Smooth muscle cell of the brain vasculature (primary cell): ENCODE data around the gene RAB12.
"Not testable (repeated sequence)": the region's sequence is repeated elsewhere in the genome, so short reads cannot be mapped to it uniquely, and the experiment has no call there.

Experiments
- DNase-seq: peaks from one replicate; pipeline ENCODE4 v3.0.0-alpha.2; 2012; ENCODE audit warnings: low read depth, low spot score

RAB12 gene

DNA sequence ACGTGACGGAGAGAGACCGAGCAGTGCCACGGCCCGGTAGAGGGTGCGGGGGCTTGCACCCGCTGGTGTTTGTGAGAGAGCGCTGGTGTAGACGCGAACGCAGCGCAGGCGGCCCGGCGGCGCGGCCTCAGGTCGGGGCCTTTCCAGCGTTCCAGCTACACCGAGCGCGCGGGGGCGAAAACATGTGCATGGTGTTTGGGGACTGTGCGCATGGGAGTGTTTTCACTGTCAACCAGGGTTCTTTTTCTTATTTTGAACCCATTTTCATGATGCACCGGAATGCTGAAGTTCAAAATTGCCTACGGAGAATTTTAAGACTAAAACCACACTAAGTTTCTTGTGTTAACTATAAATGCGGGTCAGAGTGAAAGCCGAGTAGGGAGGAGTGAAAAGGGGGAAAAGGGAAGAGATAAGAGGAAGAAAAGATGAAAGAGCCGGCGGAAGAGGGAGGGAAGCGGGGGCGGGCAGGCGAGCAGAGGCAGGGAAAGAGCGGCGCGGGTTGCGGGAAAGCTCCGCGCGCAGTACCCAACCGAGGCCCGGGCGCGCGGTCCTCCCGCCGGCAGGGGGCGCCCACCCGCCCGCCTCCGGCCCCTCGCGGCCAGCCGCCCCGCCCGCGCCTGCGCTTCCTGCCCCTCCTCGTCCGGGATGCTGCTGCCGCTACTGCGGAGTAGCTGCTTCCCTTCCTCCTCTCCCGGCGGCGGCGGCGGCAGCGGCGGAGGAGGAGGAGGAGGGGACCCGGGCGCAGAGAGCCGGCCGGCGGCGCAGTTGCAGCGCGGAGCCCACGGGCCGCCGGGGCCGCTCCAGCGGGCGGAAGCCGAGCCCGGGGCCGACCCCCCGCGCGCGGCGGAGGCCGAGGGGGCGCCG lies at the start of gene RAB12:
Gene RAB12 (plus strand): TSS at position 643 of the 864 bp plus-strand sequence. CDS start 3 bp downstream, at position 646.
- DNase-seq = peak; percentile 47

- no peak for DNase-seq
These were observed 49.5 kb upstream of the RAB12 start for GRCh38 chr18:8559612-8560186.

DNA sequence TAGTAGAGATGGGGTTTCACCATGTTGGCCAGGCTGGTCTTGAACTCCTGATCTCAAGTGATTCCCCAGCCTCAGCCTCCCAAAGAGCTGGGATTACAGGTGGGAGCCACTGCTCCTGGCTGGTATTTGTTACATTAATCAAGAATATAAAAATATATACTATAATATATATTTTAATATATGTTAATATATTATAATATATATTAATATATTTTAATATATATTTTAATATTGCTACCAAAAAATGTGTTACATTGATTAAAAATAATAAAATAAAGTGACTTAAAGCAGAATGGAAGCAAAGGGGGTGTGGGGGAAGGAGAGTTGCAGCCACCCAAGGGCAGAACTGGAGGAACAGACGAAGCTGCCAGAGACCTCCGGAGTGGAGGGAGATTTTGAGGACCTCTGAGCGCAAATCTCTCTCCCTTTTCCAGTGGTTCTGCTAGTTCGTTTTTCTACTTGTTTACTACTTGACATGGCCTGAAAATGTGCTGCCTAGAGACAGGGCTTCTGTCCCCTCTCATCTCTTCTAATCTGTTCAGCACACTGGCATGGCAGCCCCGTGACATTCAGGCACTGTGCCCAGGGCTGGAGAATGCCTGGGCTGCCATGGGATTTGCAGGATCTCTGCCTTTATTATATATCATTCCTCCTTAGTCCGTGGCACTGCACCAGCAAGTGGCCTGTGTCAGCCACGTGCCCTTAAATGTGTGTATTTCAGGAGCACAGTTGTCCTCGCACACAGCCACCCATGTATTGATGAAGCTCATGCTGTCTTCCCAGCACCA lies 47.9 kb upstream of the RAB12 start:
- no peak for DNase-seq

- no peak for DNase-seq
These were observed 47.2 kb upstream of the RAB12 start for GRCh38 chr18:8562070-8562469.

- no peak for DNase-seq
These were observed 46.3 kb upstream of the RAB12 start for GRCh38 chr18:8562919-8563318.

DNA sequence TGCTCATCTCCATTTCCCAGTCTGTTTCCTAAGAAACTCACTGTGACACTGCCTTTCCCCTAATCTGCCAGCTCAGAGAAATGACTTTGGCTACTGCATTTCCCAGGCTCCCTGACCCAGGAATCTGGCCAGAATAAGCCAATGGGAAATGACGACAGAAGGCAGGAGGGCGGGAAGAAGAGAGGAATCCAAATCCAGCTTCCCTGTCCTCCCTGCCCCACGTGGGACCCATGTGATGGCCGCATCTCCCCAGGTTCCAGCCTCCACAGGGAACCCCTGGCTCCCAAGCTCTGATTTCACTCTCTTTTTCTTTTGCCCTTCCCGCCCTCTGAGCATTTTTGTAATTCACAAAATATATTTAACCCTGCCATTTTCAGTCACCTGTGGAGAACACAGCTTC lies 37.8 kb upstream of the RAB12 start:
- DNase-seq = no peak

GRCh38 chr18:8573766-8574165 lies 35.5 kb upstream of the RAB12 start:
- DNase-seq = not testable (repeated sequence)

DNA sequence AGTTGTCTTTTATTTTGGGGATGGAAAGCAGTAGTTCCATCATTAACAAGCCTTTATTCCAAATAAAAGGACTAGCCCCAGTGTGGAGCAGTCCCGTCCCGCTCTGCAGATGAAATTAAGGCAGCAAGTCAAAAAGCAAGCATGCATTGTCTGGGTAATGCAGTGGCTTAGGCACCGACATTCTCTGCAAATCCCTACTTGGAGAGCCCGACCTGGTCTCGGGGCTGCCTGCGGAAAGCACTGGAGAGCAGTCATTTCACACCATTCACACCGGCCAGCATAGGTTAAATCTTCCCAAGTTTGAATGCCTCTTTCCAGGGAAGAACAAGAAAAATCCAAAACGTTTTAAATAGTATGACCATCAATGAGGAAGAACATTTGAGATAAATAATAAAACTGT lies 24.4 kb upstream of the RAB12 start:
- no peak for DNase-seq

DNA sequence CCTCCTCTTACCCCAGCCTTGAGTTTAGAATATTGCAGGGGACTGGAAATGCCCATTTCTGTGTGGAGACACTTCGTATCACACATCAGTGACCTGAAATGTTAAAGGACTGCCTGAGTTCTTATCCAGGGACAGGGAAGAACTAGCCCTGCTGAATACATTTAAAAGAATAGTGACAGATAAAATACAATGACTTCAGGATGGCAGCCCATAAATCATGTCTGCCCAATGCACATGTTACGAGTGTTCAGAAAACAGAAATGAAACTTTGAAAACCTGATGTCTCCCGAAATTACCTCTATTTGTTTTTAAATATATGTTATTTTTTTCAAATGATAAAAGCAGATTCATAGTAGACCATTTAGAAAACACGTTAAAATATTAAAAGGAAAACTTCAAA lies 22.3 kb upstream of the RAB12 start:
- no peak for DNase-seq

DNA sequence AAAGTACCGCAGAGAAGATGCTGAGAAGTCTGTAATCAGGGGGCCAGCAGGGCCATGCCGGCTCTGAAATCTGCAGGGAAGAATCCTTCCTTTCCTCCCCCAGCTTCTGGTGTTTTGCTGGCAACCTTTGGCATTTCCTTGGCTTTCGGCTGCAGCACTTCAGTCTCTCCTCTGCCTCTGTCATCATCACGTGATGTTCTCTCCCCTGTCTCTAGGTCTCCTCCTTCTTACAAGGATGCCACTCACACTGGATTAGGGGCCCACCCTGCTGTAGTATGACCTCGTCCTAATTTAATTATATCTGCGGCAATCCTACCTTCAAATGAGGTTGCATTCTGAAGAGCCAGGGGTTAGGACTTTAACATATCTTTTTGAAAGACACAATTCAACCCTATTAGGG lies 13.8 kb upstream of the RAB12 start:
- no peak for DNase-seq

DNA sequence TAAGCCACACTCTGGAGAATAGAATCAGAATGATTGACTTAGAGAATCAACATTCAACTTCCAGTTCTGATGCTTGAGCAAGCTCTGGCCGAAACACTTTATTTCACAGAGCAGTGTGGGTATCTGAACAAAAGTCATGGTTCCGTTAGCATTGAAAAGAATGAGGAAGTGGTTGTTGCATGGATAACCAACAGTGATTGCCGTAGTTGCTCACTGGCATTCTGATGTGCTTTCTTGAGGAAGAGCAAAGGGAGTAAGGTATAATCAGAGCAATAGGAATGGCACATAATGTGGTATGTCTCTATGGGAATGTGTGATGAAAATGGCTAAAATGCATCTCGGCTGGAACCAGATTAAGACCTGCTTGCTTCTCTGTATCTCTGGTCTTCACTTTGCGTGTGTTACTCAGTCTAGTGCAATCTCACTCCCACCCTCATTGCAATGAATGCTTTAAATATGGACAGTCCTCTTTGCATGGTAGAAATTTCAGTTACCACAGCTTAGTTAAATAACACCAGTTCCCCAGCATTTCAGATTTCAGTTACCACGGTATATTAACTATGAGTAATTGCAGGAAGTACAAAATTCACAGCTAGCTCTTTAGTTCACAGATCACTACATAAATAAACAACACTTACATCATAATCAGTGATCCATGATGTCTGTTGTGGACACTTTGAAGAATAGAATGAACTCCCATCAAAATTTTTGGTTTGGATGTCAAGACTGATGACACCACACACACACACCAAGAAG lies 7.8 kb upstream of the RAB12 start:
- no peak for DNase-seq

GRCh38 chr18:8602040-8602439 lies 7.2 kb upstream of the RAB12 start:
- DNase-seq = no peak

- DNase-seq = no peak
These were observed 6.7 kb upstream of the RAB12 start for GRCh38 chr18:8602557-8602956.

- no peak for DNase-seq
These were observed 5.3 kb upstream of the RAB12 start for GRCh38 chr18:8603663-8604520.

DNA sequence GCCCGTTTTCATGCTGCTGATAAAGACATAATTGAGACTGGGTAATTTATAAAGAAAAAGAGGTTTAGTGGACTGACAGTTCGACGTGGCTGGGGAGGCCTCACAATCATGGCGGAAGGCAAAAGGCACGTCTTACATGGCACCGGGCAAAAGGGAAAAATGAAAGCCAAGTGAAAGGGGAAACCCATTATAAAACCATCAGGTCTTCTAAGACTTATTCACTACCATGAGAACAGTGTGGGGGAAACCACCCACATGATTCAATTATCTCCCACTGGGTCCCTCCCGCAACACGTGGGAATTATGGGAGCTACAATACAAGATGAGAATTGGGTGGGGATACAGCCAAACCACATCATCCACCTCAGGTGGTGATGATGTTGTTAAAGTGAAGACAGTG lies 3.3 kb upstream of the RAB12 start:
- no peak for DNase-seq

DNA sequence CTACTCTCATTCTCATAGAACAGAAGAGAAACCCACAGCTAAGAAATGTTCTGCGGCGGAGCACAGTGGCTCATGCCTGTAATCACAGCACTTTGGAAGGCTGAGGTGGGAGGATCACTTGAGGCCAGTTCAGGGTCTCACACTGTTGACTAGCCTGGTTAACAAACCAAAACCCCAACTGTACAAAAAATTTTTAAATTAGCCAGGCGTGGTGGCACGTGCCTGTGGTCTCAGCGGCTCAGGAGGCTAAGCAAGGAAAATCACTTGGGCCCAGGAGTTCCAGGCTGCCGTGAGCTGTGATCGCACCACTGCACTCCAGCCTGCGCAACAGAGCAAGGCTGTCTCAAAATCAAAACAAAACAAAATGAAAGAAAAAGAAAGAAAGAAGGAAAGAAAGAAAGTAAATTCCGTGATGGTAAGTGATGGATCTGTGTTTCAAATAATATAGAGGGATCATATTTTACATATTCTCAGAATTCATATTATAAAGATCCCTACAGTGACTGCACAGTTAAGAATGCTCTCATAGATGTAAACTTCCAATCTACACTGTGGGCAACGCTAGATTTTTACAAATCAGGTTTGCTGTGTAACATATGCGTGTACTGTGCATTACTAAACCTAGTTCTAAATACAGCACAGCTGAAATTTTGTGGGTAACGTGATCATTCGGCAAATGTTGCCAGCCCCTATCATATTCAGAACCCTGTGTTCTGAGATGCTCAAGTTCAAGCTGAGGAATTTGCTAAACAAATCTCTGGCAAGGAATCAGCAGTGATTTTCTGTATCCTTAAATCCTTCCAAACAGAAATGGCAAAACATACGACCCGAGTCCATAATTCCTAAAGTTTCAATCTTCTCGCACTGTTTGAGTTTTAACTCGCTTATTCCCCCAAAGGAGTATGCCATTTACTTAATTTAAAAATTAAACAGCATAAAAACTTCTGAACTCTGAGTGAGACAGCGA lies 1.2 kb upstream of the RAB12 start:
- no peak for DNase-seq

- DNase-seq = no peak
These were observed 622 bp downstream of the RAB12 start for GRCh38 chr18:8609659-8610458.

- no peak for DNase-seq
These were observed 1.2 kb downstream of the RAB12 start for GRCh38 chr18:8610459-8610851.
